Neural progenitor cell (in vitro differentiated cells): ENCODE results near the gene MARCO.

Source experiments
- EZH2 ChIP-seq: fragments of 200-600 bp; sonication (generic); IDR thresholded peaks from 2 replicates; pipeline ENCODE4 v1.6.1; 2017; ENCODE audit warnings: antibody characterized with exemption, mild to moderate bottlenecking, moderate library complexity
- TF ChIP-seq, protein P1 (sequence below): fragments of 200-600 bp; sonication (generic); IDR thresholded peaks from 2 replicates; pipeline ENCODE4 v1.5.1; 2017; ENCODE audit warnings: antibody characterized with exemption, mild to moderate bottlenecking

DNA sequence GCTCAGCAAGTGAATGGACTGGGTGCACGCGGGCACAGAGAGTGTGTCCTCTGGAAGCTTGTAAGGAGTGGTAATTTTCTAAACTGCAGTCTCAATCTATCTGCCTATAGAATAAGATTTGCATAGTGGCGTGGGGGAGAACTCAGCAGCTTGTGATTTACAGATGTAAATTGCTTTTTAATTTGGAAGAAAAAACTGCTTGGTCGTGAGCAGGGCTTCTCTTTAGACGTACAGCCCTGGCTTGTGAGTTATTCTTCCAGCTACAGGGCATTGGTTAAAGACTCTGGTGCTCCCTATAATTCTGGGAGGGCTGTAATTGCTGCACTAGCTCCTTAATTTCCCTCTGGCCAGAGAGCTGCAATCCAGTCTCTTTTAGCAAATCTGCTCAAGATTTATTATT is 84.9 kb downstream of the MARCO start:
- no peak for TF ChIP-seq EZH2
- TF ChIP-seq, protein P1, sequence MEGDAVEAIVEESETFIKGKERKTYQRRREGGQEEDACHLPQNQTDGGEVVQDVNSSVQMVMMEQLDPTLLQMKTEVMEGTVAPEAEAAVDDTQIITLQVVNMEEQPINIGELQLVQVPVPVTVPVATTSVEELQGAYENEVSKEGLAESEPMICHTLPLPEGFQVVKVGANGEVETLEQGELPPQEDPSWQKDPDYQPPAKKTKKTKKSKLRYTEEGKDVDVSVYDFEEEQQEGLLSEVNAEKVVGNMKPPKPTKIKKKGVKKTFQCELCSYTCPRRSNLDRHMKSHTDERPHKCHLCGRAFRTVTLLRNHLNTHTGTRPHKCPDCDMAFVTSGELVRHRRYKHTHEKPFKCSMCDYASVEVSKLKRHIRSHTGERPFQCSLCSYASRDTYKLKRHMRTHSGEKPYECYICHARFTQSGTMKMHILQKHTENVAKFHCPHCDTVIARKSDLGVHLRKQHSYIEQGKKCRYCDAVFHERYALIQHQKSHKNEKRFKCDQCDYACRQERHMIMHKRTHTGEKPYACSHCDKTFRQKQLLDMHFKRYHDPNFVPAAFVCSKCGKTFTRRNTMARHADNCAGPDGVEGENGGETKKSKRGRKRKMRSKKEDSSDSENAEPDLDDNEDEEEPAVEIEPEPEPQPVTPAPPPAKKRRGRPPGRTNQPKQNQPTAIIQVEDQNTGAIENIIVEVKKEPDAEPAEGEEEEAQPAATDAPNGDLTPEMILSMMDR, result no peak
